Renal cortex interstitium (tissue), 11 donors: ENCODE measurements around the gene PRDM16. TPM values are rescaled to one million over a fixed set of nuclear protein-coding genes. Genes with fewer than 3 reads are reported as not detected.
A peak's percentile ranks its signal among the peaks of the same experiment; 100 is the strongest.

Source experiments
- DNase-seq, 11 donors: peaks; one replicate each; pipeline ENCODE4 v3.0.0-alpha.2; 2013; ENCODE audit warnings: low read depth in 9 of 11, low spot score in 4 of 11; ENCODE audit errors: extremely low read depth in 1 of 11
- polyA plus RNA-seq, 3 donors: library from polyadenylated mRNA; unstranded; fragments of 120-200 nt; gene quantifications; one replicate each; pipeline ENCODE4 v1.2.1, GENCODE V29; 2013; ENCODE audit not compliant: insufficient read length in 3 of 3

Gene PRDM16
- polyA plus RNA-seq, 3 donors: 5.8 to 14.6 (median 7.3) TPM

DNA sequence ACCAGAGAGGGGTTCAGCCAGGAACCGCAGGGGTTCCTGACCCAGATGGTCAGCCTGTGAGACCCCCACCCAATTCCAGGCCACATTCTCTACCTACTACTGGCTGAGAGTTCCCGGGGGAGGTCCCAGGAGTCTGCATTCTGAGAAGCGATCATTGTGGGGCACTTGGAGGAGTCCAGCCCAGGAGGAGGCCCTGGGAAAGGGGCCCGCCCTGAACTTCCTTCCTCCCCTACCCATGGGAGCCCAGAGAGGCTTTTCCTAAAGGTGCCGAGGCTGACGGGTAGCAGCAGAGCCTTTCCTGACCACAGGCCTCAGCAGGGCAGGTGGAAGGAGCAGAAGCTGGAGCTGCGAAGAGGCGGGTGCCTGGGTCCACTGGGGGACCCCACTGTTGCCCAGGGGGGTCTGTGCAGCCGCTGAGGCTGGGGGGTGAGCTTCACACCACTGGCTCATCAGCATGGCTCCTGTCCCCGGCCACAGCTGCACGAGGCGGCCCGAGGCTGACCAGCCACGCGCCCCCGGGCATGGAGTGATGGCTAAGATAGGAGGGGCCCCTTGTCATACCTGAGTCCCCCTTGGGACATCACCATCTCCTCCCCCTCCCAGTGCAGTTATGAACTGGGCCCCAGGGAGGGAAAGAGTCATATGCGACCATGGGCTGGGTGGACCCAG is 127.7 kb downstream of the PRDM16 start:
- no peak for DNase-seq

DNA sequence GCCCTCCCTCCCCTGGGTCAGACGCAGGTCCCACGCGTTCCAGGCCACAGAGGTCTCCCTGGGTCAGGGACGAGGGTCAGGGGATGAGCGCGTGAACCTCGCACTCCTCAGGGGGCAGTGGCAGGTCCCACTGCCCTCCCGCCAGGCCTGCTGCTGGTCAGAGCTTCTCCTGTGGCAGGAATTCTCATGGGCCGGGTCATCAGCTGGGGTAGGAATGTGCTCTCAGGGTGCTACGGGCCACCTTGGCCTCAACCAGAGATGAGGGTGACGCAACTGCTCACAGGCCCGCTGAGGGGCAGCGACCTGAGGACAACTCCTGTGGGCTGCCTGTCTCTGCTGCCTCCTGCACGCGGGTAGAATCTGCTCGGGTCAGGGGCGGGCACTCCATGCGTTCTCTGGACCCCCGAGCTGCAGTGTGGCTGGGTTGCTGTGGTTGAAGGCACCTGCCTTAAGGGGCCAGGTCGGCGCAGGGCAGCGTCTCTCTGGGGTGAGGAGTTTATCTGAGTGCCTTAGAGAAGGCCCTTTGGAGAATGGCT is 128.8 kb downstream of the PRDM16 start:
- no peak for DNase-seq

DNA sequence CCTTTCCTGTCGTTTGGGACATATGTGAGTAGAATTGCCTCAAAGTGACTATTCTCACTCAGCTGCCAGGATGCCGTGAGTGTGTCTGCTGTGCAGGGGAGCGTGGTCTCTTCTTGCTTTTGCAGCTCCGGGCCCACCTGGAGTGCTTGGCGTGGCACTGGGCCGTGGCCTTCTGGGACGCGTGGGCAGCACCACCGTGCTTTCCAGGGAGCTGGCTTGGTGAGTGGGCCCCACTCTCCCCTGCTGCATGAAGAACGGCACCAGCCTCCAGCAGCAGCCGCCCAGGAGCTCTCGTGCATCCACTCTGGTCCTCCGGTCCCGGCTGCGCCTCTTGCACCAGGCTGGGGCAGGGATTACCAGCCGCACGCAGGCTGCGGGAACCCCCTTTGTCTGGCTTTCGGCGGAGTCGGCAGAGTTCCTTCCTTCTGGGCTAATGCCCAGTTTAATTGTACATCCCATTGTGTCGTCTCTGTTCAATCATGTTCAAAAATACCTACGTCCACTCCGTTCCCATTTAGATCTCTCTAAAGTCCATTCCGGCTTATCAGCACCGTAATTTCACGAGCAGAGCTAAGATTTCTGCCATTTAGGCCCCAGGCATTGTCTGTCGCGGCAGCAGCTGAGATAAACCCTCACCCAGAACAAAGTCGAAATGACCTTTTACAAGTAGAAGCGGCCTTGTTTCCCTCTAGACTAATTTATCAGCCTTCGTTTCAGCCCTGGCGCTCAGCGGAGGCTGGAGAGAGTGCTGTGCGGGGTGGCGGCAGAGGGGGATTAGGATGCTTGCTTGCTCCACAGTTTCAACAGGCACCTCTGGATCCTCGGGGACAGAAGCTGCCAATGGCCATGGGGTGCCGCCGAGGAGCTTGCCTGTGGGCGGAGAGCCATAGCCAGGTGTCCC is 129.6 kb downstream of the PRDM16 start:
- no peak for DNase-seq

DNA sequence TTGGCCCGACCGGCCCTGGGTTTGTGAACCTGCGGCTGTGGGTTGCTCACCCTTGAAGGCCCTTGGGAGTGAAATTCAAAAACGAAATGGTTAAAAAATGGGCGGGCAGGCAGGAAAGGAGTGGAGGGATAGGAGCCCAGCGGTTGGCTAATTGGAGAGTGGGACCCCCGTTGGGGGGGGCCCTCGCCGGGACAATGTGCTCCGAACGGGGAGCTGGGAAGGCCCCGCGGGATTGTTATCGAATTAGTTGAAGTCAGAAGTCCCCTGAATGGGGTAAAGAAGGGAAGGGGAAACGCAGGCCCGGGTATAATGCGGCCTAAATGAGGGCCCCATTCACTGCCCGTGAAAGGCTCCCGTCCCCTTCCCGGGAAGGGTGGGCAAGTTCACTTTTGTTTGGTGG is 135.7 kb downstream of the PRDM16 start:
- no peak for DNase-seq

DNA sequence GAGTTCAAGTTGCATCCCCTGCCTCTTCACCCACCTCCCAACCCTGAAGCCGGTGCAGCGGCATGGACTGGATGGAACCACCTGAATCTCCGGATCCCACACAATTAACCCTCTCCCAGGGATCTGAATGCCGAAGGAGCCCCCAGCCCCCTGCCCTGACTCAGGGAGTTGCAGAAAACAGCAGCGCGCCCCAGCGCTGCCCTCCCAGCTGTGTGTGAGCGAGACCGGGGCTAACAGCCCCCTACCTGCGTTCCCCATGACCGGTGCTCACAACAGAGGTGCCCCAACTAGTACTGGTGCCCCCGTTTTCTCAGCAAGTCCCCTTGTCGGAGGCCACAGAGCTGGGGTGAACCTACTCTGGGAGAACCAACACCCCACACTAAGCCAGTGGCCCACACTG is 136.8 kb downstream of the PRDM16 start:
- DNase-seq: no peak

DNA sequence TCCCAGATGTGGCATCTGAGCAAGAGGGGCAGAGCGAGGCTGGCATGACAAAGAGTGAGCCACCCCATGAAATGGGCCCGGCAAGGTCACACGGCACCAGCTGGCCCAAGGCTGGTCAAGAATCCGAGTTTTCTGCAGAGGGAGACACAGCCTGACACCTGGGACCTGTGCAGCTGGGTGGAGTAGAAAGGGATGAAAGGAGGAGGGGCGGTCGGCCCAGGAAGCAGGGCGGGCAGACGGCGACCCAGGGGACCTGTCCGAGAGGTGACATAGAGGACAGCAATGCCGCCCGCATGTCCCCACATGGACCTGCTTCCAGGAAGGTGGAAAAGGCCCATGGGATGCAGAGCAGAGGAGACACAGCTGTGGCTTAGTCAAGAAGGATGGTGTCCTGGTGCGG is 137.7 kb downstream of the PRDM16 start:
- no peak for DNase-seq

DNA sequence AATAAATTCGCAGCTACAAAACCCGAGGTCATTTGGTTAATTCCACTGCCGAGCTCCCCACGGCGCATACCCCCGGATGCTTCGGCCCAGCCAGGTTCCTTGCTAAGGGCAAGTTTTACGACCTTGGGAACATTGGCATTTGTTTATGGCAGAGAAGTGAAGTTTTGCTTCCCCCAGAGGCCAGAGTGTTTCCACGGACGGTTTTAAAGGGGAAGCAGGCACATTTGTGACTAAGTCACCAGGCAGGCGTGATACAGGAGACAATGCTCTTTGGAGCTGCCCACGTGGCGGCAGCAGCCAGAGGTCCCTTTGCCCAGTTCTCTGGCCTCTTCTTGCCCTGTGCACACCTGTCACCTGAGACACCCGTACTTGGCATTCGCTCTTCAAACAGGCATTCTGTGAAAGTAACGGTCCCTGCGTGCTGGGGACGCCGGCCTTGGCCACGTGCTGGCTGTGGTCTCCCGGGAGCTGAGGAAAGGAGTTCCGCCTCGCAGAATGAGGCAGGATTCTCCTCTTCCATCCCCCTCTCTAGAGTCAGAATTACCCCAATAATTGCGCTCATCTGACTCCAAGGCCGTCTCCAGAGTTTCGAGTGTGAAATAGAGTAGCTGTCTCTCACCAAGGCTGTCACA is 138.3 kb downstream of the PRDM16 start:
- DNase-seq: no peak

- DNase-seq: no peak
These were observed 139.8 kb downstream of the PRDM16 start for GRCh38 chr1:3208819-3209200.

GRCh38 chr1:3209201-3209600 is 140.2 kb downstream of the PRDM16 start:
- DNase-seq: no peak

GRCh38 chr1:3211582-3212375 is 142.8 kb downstream of the PRDM16 start:
- DNase-seq: no peak

DNA sequence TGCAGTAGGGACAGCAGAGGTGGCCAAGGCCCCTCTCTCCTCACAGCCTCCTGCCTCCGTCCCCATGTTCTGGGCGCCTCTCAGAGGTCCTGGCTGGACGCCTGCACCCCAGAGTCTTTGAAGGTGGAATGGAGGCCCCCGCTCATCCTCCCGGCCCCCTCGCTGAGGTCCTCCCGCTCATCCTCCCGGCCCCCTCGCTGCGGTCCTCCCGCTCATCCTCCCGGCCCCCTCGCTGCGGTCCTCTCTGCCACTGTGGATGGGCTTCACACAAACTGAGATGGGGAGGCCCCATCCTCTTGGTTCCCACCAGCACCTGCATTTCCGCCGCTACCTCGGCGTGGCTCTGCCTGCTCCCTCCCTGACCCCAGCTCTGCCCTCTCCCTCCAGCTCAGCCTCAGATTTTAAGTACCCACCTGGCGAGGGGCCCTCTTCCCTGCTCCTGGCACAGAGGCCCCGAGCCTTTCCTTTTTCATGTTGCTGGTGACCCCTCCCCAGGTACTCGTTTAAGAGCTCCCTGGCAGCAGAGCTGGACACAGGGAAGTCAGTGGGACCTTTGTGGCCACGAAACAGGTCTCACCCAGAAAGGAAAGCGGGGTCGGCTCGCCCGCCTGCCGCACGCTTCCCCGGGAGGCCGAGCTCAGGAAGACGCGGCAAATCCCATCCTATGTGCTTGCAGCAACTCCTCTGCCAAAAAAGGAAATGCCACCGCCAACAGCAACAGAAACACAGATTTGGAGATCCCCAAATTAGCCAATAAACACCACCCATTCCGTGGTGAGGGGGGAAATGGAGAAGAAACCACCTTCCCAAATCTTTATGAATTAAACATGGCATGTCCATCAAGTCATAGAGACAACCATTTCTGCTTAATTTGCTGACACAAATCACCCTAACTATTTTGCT is 143.7 kb downstream of the PRDM16 start:
- no peak for DNase-seq

GRCh38 chr1:3213730-3214129 is 144.7 kb downstream of the PRDM16 start:
- DNase-seq: peak in 6 of 11 donors; percentile 45 to 76 (median 68)

DNA sequence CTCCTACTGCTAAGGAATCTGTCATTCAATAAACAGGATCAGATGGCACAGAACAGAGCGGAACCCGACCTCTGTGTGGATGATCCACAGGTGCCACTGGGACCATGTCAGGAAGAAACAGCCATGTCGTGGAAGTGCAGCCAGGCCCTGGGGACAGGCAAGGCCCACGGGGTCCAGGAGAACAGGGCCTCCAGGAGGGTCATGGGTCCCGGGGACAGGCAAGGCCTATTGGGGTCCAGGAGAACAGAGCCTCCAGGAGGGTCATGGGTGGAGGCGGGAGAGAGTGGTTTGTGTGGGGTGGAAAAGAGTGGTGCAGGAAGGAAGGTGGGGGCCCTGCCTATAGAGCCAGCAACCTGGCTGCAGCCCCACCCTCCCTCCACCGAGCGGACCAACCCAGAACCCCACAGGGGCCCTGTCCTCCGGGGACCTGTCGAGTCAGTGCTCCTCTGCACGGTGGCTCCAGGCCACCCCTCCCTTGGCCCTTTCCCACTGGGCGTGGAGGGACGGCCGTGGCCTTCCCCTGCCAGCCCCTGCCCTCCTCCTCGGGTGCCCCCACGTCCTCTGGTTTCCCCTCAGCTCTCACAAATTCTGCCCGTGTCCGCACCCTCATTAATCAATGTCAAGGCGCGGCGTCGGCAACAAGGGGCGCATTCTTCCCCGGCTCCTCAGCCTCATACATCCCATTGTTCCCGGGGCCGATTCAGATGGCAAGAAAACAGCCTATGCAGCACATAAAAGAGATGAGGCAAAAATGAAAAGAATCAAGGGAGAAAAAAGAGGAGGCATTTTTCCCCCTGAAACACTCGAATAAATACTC is 146.4 kb downstream of the PRDM16 start:
- no peak for DNase-seq

- no peak for DNase-seq
These were observed 147.0 kb downstream of the PRDM16 start for GRCh38 chr1:3216015-3216391.

DNA sequence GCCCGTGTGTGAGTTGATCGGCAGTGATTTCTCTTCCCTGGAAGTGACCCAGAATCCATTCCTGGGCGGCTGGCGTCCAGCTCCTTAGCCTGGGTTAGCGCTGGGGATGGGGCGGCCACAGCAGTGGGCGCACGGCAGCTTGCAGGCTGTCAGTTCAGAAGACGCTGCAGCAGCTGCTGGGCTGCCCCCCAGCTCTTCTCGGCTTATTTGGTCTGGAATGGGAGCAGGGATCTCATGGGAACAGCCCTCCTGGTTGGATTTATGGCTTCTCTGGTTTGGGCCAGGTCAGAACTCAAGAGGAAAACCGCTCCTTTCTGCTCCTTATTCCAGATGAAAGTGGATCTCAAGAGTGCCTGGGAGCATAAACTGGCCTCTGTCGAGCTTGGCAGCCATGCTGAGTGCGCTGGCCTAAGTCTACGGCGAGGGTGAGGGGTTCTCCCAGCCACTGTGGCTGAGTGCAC is 148.2 kb downstream of the PRDM16 start:
- DNase-seq: no peak

GRCh38 chr1:3217979-3218679 is 149.1 kb downstream of the PRDM16 start:
- DNase-seq: no peak
